HG03457 (cell line): ENCODE results near the gene CCDC6.
"Not testable (repeated sequence)": the region's sequence is repeated elsewhere in the genome, so short reads cannot be mapped to it uniquely, and the experiment has no call there.

Source experiments
- ATAC-seq: cut with Tn5 transposase; IDR thresholded peaks from one replicate; pipeline ENCODE4 v1.9.1; 2021; ENCODE audit warnings: moderate number of reproducible peaks; ENCODE audit not compliant: unreplicated experiment

CCDC6 gene

GRCh38 chr10:59773088-59773487 lies 133.3 kb downstream of the CCDC6 start:
- no peak for ATAC-seq

DNA sequence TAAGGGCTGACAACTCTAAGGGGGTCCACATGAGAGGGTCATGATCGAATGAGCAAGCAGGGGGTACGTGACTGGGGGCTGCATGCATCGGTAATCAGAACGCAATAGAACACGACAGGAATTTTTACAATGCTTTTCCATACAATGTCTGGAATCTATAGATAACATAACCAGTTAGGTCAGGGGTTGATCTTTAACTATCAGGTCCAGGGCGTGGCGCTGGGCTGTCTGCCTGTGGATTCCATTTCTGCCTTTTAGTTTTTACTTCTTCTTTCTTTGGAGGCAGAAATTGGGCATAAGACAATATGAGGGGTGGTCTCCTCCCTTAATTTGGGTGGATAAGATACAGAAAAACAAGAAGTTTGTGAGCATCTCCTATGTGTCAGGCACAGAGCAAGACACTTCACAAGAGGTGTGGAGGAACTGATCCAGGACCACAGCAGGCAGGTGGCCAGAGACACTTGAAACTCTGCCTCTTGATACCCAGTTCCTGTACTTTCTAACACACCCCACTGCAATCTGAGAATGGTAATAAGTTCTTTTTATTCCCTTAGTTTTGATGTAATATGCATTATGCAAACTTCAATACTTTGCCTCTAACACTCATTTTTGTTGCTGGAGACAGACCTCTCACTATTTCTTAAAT lies 135.1 kb downstream of the CCDC6 start:
- no peak for ATAC-seq

GRCh38 chr10:59770689-59771088 lies 135.7 kb downstream of the CCDC6 start:
- ATAC-seq: no peak

GRCh38 chr10:59762505-59762904 lies 143.9 kb downstream of the CCDC6 start:
- no peak for ATAC-seq

DNA sequence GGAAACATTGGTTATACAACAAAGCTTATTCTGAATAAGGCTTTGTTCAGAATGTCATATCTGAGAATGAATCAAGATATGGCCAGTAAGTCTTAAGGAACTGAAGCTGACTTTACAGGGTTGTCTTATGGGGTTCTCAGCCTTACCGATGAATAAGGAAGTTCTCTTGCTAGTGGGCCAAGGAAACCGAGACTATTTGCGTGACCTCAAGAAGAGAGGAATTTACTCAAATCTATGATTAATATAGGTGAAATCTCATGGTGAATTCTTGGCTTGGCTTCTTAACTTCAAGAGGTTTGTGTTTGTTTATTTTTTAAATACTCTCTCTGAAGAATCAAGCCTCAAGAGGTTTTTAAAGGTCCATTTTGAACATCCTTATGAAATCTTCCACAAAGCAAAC lies 148.4 kb downstream of the CCDC6 start:
- ATAC-seq: no peak

- no peak for ATAC-seq
Measured at GRCh38 chr10:59754951-59755350, 151.4 kb downstream of the CCDC6 start.

DNA sequence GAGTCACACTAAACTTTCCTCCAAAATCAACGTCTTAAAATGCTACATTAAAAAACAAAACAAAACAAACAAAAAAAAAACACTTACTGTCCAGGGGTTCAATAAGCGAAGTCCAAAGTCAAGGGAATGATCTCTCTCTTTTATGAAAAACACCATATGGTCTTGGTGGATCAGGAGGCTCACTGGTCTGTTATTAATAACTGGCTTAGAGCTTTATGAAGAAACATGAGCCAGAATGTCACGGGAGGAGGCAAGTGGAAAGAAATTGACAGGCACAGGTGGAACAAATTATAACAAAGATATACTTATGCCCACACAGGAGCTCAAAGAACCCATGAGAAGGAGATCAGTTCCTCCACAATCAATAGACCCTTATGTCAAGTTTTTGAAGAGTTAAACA lies 153.1 kb downstream of the CCDC6 start, which contains the start of gene MRLN:
Gene MRLN, minus strand, starts transcription at position 189 of the 400 bp plus-strand sequence.
- no peak for ATAC-seq

DNA sequence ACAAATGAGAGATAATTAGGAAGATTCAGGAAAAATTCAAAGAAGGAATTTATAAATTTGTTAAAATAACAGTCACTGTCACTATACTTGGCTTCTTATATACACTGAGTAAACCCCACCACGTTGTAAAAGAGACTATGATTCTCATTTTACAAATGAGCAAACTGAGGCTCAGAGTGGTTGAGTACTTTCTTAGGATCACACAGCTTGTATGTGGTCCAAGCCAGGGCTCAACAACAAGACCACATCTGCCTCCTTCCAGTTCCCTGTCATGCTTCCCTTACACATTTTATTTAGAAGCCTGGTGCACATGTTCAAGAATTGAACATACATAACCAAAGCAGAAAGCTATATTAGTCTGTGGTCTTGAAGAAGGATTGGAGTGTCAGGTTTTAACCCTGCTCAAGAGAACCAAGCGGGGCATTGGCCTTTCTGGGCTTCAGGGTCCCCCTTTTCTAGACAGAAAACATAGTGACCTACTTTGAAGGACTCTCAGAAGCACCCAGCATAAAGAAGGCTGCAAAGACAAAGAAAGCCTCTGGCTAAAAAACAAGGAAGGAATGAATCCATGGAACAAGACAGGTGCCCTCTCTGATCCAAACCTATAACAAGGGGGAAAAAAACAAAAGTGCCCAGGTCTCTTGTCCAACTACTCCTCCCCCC lies 153.9 kb downstream of the CCDC6 start:
- ATAC-seq: no peak

- no peak for ATAC-seq
Measured at GRCh38 chr10:59750155-59750945, 156.0 kb downstream of the CCDC6 start.

DNA sequence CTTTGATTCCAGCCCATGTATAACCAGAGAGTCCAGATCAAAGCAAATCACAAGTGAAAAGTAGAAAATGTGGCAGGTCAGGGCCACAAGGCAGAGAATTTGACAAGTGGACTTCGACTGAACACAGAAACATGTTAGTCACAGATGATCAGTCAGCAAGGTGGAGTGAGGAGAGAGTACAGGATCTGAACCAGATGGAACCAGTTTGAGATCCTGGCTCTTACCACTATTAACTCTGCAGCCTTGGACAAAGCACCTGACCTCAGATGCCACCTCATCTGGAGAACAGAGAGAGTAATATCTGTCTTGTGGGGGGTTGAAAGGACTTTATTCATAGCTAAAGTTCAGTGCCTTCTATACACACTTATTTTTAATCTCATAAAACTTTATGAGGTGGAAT lies 157.5 kb downstream of the CCDC6 start:
- no peak for ATAC-seq

- ATAC-seq: no peak
Measured at GRCh38 chr10:59745163-59745650, 161.1 kb downstream of the CCDC6 start.

DNA sequence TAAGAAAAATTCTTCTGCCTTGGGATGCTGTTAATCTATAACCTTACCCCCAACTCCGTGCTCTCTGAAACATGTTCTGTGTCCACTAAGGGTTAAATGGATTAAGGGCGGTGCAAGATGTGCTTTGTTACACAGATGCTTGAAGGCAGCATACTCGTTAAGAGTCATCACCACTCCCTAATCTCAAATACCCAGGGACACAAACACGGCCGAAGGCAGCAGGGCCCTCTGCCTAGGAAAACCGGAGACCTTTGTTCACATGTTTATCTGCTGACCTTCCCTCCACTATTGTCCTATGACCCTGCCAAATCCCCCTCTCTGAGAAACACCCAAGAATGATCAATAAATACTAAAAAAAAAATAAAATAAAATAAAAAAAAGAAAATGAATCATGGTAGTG lies 161.6 kb downstream of the CCDC6 start:
- not testable (repeated sequence) for ATAC-seq

- not testable (repeated sequence) for ATAC-seq
Measured at GRCh38 chr10:59744156-59744555, 162.2 kb downstream of the CCDC6 start.

DNA sequence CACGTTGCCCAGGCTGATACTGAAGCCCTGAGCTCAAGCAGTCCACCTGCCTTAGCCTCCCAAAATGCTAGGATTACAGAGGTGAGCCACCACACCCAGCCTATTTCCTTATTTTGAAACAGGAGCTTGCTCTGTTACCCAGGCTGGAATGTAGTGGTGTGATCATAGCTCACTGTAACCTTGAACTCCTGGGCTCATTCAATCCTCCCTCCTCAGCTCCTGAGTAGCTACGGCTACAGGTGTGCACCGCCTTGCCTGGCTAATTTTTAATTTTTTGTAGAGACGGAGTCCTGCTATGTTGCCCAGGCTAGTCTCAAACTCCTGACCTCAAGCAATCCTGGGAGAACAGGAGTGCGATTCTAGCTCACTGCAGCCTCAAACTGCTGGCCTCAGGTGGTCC lies 164.8 kb downstream of the CCDC6 start:
- no peak for ATAC-seq

DNA sequence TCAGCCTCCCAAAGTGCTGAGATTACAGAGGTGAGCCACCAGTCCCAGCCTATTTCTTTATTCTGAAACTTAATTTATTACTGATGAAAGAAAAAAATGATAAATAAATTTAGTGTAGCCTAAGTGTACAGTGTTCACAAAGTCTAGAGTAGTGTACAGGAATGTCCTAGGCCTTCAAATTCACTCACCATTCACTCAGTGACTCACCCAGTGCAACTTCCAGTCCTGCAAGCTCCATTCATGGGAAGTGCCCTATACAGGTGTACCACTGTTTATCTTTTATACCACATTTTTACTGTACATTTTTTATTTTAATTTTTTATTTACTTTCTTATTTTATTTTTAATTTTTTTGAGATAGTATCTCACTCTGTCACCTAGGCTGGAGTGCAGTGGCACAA lies 165.3 kb downstream of the CCDC6 start:
- ATAC-seq: no peak
